Inflammatory macrophage treated with lipopolysaccharide for 4 hours (primary cell): ENCODE data around the gene JOSD2.

Experiments
- DNase-seq: peaks from one replicate; pipeline ENCODE4 v3.0.0-alpha.2; 2020

Gene JOSD2

DNA sequence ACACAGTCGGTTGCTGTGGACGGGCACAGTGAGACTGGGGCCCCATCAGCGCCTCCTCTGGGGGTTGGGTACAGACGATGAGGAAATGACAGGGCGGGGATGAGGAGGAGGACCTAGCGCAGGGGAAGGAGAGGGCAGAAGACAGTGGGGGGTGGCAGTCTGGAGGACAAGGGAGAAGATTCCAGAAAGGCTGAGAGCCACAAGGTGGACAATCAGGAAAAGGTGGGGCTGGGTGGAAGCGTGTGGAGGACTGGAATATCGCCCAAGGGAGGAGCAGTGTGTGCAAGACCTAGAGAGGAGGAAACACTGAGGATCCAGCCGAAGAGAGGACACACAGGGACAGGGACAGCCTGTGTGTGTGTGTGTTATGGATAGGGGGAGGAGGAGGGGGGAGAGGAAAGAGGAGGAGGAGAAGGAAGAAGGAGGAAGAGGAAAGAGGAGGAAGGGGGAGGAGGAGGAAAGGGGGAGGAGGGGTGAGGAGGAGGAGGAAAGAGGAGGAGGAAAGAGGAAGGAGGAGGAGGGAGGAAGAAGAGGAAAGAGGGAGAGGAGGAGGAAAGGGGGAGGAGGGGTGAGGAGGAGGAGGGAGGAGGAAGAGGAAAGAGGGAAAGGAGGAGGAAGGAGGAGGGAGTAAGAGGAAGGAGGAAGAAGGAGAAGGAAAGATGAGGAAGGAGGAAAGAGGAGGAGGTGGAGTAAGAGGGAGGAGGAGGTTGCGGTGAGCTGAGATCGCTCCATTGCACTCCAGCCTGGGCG, 18.5 kb downstream of the JOSD2 start:
- no peak for DNase-seq

GRCh38 chr19:50490991-50491472, 20.0 kb downstream of the JOSD2 start:
- DNase-seq: no peak

- no peak for DNase-seq
Measured at GRCh38 chr19:50490411-50490811, 20.6 kb downstream of the JOSD2 start.

DNA sequence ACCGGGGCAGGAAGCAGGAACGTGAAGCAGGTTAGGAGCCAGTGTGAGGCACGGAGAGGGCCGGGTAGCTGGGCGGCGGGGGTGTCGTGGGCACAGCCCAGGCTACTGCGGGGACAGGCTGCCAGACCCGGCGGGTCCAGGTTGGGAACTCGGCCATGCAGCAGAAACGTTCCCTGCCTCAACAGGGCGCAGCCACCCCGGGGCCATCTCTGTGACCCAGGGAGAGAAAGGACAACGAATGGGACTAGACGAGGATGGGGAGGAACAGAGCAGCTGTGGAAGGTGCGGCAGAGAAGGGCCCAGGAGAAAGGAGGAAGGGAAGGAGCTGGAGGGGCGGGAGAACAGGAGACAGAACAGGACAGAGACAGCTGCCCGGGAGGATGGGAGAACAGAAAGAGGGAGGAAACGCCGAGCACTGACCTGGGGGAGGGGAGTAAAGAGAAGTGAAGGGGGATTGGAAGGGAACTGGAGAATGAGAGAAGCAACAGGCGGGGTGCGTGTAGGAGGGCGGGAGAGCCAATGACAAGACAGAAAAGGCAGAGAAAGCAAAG, 21.5 kb downstream of the JOSD2 start:
- DNase-seq: peak; percentile 28

GRCh38 chr19:50488389-50489194, 22.4 kb downstream of the JOSD2 start:
- peak; percentile 43 for DNase-seq

DNA sequence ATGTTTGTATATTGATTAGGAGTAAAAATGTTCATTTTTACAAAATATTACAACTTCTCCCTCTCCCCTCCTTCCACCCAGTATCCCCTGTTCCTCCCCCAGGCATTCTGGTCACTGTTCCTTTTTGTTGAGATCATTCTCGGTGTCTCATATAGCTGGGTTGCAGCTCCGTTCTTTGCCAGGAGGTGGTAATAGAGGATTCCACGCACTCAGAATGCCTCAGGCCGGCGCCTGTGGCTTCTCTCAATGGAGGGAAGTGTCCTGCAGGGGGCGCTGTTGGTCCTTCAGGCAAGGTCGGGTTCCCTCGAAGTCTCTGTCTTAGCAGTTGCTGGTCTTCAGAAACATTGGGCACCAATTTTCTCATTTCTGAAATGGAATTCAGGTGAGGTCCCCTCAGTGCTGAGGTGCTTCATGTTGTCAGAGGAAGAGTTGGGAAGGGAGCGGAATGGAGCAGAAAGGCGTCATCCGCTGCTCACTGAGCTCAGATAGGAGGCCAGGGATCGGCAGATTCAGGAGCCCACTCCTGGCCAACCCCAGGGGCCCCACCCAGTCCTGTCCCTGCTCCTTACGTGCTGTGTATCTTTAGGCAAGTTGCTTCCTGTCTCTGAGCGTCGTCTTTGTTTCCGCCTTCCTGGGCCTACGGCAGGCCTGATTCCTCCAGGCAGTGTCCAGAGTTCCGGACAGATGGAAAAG, 24.0 kb downstream of the JOSD2 start:
- DNase-seq: peak; percentile 41

GRCh38 chr19:50485284-50485955, 25.6 kb downstream of the JOSD2 start:
- DNase-seq: no peak

GRCh38 chr19:50482916-50483315, 28.1 kb downstream of the JOSD2 start:
- no peak for DNase-seq

DNA sequence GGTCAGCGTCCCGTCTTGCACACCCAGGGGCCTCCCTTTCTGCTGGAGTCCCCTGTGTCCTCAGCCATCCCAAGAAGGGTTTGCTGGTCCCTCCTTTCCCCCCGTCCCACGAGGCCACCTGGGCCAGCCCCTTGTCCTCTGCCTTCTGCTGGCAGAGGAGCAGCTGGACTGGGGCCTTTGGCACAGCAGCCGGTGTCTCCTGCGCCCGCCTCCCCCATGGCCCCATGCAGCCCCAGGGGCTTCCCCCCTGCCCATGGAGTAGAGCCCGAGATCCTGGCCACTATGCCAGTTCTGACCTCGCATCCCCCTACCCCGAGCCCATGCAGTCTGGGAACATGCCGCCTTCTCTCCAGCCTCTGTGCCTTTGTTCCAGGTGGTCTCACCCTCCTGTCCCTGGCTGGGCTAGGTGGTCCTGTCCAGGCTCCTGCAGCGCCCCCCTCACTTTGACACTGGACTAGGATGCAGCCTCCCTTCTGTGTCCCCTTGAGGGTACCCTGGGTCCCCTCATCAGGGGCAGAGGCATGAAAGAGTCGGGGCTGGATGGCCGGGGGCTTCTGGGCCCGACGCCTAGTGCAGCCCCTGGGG, 28.6 kb downstream of the JOSD2 start:
- no peak for DNase-seq

GRCh38 chr19:50481351-50482149, 29.4 kb downstream of the JOSD2 start:
- DNase-seq: no peak

DNA sequence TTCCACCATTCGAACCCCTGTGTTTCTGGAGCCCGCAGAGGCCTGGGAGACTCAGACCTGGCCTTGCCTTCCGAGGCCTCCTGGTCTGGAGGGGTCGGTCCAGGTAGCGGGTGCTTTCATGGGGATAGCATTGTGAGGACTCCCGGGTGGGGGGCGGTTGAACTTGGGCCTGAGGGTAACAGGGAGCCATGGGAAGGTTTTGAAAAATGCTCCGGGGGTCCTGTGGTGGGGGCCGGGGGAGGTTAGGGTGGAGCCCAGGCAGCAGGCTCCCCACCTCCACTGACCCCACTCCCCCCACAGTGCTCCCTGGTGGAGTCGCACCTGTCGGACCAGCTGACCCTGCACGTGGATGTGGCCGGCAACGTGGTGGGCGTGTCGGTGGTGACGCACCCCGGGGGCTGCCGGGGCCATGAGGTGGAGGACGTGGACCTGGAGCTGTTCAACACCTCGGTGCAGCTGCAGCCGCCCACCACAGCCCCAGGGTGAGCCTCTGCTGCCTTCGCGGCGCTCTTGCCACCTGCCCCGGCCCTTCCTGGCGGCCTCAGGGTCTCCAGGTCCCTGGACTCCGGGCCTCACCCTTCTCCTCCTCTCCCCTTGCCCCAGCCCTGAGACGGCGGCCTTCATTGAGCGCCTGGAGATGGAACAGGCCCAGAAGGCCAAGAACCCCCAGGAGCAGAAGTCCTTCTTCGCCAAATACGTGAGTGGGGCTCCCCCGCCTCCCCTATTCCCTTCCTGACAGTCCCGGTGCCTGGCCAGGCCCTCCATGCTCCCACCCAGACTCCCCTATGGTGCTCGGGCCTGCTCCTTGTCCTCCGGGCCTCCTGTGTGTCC, 30.5 kb downstream of the JOSD2 start:
- no peak for DNase-seq

DNA sequence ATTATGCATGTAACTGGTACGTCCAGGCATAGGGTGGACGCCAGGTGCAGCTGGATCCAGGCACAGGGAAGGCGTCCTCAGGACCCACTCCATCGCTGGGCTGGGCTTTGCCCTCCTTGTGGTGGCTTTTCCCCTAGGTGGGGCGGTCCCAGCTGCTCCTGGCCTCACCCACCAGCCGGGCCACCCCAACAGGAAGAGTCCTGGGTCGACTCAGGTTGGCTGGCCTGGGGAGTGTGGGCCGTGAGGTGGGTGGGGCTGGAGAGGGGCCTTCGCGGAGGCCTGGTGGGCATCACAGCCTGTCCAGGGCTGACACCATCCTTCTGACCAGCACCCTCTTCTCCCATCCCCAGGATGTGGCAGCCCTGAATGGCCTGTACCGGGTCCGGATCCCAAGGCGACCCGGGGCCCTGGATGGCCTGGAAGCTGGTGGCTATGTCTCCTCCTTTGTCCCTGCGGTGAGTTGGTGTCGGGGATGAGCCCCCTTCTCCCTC, 31.2 kb downstream of the JOSD2 start:
- DNase-seq: no peak

DNA sequence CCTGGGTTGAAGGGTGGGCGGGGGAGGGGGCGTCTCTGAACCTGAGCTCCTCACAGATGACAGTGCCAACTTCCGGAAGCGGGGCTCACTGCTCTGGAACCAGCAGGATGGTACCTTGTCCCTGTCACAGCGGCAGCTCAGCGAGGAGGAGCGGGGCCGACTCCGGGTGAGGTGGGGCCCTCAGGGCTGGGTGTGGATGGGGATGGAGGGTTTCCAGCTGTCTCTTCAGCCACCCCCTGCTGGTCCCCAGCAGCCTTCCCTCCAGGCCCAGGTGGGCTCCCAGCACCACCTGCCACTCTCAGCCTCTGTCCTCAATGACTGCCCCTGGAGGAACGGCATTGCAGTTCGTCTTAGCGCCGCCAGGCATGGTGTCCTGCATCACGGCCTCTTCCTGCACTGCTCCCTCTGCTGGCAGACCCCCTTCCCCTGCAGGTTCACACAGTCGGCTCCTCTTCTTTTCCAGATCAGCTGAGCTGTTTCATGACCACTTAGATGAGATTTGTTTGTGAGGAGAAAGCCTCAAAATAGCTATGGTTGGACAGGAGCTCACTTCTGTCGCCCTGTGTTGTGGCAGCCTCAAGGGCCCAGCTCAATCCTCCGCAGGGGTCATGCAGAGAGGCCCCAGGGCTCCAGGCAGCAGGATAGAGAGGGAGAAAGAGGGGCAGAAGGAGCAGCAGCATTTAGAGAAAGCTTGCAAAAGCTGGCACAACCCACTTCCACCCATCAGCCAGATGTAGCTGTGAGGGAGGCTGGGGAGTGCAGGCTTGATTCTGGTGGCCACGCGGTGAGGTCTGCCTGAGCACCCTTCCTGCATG, 31.9 kb downstream of the JOSD2 start:
- no peak for DNase-seq

- DNase-seq: no peak
Measured at GRCh38 chr19:50477751-50478515, 33.1 kb downstream of the JOSD2 start.

GRCh38 chr19:50476907-50477238, 34.1 kb downstream of the JOSD2 start:
- DNase-seq: no peak

DNA sequence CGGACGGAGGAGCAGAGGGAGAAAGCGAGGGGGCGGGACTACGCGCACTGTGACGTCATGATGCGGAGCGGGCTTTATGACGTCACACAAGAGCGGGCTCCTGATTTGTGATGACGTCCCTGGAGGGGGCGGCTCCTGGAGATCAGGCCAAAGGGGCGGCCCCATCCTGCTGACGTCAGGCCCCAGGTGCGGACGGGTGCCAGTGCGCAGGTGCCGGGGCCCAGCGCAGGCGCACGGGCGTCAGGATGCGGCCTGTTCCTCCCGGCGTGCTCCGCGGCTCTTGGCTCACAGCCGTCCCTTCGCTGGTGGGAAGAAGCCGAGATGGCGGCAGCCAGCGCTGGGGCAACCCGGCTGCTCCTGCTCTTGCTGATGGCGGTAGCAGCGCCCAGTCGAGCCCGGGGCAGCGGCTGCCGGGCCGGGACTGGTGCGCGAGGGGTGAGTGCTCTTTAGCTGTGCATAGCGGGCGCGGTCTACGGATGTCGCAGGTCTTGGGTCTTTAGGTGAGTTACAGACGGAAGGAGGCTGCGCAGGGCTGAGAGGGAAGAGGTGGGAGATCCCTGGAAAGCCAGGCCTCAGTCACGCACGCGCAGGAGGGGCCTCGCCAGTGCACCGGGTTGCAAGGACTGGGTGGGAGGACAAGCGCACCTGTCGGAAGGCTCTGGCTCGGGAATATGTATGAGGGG, 34.6 kb downstream of the JOSD2 start, which contains the start of the genes EMC10 and GARIN5A:
Gene EMC10 (plus strand): TSS at position 284 of the 683 bp plus-strand sequence. CDS start 38 bp downstream, at position 322.
Gene GARIN5A (minus strand): TSS at position 625 of the 683 bp plus-strand sequence. CDS start 460 bp downstream, at position 165.
- DNase-seq: peak; percentile 93

DNA sequence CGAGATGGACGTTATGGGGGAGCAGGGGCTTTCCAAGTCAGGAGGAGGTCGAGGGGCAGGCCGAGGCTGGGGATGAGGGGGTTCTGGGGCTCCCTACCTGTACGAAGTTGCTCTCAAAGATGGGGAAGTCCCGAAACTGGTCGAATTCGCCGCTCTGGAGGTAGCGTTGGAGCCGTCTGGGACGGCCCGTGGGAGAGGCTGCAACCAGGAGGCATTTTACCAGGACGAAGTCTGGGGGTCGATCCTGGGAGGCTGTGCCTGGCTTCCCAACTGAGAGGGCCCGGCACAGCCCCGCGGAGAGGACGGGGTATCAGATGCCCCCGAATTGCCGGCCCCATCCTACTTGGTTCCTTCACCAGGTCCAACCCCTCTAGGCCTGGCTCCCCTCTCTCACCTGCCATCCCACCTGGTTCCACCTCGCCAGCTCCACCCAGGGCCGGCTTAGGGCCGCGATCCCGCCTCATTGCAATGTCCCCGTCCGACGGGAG, 35.2 kb downstream of the JOSD2 start:
- DNase-seq: no peak
